HG02981 (cell line): Measurements from ENCODE around the gene ZNF638.
"Not testable (repeated sequence)": the region's sequence is repeated elsewhere in the genome, so short reads cannot be mapped to it uniquely, and the experiment has no call there.

Experiments used
- ATAC-seq: cut with Tn5 transposase; IDR thresholded peaks from one replicate; pipeline ENCODE4 v1.9.1; 2021; ENCODE audit warnings: mild to moderate bottlenecking, moderate library complexity; ENCODE audit not compliant: unreplicated experiment

Gene ZNF638, protein sequence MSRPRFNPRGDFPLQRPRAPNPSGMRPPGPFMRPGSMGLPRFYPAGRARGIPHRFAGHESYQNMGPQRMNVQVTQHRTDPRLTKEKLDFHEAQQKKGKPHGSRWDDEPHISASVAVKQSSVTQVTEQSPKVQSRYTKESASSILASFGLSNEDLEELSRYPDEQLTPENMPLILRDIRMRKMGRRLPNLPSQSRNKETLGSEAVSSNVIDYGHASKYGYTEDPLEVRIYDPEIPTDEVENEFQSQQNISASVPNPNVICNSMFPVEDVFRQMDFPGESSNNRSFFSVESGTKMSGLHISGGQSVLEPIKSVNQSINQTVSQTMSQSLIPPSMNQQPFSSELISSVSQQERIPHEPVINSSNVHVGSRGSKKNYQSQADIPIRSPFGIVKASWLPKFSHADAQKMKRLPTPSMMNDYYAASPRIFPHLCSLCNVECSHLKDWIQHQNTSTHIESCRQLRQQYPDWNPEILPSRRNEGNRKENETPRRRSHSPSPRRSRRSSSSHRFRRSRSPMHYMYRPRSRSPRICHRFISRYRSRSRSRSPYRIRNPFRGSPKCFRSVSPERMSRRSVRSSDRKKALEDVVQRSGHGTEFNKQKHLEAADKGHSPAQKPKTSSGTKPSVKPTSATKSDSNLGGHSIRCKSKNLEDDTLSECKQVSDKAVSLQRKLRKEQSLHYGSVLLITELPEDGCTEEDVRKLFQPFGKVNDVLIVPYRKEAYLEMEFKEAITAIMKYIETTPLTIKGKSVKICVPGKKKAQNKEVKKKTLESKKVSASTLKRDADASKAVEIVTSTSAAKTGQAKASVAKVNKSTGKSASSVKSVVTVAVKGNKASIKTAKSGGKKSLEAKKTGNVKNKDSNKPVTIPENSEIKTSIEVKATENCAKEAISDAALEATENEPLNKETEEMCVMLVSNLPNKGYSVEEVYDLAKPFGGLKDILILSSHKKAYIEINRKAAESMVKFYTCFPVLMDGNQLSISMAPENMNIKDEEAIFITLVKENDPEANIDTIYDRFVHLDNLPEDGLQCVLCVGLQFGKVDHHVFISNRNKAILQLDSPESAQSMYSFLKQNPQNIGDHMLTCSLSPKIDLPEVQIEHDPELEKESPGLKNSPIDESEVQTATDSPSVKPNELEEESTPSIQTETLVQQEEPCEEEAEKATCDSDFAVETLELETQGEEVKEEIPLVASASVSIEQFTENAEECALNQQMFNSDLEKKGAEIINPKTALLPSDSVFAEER (N-terminal part only)

DNA sequence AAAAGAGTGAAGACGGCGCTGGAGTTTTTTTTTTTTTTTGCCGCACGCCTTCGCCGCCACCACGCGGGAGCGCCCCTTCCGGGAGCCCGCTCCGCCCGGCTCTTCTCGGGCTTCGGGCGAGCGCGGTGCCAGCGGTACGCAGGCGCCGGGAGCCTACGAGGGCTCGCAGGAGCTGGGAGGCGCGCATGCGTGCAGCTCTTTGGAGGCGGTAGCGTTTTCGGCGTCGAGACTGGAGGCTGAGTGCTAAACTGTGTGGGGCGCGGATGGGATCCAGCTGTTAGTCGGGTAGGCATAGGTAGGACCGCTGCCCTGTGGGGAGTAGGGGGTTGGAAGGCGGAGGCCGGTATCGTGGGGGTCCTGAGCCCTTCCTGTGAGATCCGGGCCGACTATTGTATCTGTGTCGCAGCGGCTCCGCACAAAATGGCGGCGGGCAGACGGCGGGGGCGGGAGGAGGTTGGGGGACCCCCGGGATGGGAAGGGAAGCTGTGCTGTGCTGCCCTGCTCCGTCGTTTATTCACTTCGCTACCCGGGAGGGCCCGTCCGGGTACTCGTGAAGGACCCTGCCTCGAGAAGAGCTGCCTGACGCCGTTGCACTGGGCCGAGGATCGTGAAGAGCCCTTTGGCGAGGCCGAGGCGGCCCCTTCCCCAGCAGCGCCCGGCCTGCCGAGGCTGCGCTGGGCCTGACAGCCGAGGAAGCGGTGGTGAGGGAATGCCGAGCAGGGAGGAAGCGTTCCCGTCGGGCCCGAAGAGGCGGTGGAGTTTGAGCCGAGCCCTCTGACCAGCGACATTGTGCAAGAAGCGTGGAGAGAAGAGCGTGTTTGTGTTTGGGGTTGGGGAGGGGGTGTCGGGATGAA lies at the start of gene ZNF638:
TSS of gene ZNF638 (plus strand) at position 202 of the 854 bp plus-strand sequence. CDS start 17,173 bp downstream, outside the sequence.
- ATAC-seq, result peak; percentile 95

DNA sequence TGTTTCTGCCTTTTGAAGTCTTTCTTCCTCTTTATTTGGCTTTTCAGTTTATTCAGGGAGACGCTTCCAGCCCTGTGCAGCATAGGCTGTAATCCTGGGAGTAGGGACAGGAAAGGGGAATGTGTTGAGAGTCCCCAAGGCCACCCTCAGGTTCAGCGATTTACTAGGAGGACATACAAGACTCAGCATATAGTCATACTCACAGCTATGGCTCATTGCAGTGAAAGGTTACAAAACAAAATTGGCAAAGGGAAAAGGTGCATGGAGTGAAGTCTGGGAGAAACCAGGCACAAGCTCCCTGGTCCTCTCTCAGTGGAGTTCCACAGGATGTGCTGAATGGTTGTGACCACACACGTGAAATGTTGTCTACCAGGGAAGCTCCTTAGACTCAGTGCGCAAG lies 49.6 kb upstream of the ZNF638 start:
- no peak for ATAC-seq

DNA sequence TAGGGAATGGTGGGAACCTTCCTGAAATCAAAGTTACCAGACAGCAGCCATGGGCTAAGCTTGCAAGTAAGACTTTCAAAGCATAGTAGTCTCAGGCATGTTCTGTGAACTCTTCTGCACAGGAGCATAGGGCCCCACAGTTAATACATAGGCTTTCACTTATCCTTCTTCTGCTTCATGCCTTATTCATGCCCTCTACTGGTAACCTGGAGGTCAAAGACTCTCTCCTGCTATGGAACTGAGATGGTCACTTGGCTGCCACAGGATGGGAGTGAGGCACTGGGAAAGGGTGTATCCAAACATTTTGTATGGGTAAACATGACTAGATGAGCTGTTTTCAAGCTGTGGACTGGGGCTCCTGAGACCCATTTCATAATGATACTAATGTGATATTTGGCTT lies 49.1 kb upstream of the ZNF638 start:
- no peak for ATAC-seq

DNA sequence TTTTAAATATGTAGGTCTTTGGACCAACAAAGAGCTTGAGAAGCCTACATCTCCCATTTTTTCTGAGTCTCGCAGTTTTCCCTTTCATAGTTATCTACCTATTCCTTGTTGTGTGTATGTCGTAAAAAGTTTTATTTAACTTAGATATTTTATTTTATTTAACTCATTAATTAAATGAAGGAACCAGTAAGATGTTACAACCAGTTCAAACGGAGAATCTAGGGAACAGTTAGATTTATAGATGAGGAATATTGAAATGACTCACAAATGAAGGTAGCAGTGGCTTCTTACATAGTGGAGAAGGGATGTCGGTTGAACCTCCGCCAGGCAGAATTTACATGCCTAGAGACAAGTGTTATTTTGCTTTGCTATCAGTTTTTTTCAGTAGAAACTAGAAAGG lies 48.5 kb upstream of the ZNF638 start:
- ATAC-seq, result no peak

DNA sequence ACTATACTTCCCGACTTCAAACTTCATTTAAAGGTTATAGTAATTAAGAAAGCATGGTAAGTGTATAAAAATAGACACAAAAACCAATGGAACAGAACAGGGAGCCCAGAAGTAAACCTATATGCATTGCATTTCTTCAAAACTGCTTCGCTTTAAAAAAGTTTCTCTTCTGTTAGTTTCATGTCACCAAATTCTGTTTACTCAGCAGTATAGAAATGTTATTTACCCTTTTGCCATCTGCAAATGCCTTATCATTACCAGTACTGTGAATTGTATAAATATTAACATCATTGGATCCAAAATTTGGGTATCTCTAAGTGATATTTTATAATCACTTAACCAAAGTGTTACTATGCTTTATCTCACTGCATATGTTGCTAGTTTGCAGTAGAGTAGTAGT lies 45.9 kb upstream of the ZNF638 start:
- ATAC-seq, result no peak

DNA sequence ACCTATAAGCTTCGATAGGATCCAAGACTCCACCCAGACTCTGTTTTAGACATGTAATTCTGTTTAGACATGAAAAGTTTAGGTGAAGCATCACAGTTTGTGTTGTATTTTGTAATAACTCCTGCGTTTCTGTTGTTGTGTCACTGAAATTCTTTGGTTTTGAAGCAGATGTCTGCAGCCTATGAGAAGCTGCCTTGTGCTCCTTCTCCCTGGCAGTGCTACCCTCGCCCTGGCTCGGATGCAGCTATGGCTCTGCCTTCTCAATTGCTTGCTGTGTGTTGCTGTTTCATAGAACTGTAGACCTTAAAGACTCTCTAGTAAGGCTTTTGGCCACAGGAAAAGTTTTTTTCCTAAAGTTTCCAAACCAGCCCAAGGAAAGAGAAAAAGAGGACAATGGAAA lies 40.2 kb upstream of the ZNF638 start:
- ATAC-seq, result no peak

DNA sequence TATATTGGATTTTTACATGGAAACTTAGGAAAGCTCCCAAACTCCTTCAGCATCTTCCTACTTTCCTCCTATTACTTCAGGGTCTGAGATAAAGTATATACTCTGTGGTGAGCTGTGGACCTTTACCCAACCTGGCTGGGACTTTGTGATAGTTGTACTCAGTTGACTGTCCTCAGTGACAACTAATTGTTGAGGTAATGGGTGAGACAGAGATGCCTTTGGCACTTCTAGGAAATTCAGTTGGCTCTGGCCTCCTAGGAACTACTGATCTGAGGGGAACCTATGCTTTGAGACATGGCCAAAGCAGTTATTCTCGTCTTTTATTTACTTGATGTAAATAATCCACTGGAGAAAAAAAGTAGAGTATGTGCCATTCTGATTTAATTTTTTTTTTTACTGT lies 39.4 kb upstream of the ZNF638 start:
- ATAC-seq, result no peak

DNA sequence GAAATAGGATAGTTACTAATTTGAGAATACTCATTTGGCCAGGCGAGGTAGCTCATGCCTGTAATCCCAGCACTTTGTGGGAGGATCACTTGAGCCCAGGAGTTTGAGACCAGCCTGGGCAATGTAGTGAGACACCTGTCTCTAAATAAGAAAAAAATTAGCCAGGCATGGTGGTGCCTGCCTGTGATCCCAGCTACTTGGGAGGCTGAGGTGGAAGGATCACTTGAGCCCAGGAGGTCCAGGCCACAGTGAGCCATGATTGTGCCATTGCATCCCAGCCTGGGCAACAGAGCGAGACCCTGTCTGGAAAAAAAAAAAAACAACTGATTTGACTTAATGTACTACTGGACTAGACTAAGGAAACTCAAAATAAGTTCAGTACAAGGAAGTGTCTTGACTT lies 32.7 kb upstream of the ZNF638 start:
- ATAC-seq, result no peak

DNA sequence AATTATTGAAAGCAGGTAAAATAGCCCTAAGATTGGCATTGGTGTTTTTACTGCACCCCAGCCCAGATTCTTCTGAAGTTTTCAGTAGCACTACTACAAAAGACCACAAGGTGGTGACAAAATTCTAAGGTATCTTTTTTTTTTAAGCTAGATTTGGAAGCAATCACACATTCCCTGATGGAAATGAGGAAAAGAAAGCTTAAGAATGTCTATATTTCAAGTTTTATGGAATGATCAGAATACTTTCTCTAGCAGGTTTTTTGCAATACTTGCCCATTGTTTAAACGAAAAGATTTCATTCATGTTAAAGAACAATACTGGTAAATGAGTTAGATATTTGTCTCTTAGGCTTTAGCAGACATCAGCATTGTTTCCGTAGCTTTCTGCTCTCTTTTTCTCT lies 32.1 kb upstream of the ZNF638 start:
- no peak for ATAC-seq

DNA sequence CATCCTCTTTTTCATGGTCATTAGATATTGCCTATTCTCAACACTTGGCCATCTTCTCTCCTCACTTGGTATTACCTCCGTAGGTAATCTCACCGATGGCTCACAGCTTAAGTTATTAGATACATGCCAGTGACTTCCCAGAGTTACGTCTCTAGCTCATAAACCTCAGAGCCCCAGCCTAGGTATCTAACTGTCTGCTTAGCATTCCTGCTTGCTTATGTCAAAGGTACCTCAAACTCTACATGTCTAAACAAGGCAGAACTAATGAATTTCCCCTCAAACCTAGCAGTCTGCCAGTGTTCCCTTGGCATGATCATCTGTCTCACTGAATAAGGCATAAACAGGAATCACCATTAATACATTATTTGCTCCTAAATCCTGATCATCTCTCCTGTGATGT lies 27.7 kb upstream of the ZNF638 start:
- no peak for ATAC-seq

DNA sequence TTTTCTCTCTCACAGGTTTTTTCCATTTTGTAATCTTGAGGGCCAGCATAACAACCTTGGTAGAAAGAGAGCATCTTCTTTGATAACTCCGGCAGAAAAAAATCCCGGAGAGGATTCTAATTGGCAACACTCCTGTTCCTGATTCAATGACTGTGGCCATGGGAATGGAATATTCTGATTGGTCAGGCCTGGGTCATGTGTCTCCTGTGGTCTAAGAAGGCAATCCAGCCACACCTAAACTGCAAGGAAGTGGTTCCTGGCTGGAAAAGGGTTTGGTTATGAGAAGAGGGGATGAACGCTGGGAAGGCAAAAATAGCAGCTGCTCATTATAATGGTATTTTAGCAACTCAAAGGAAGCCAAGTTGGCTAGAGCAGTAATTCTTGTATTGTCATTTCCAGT lies 24.8 kb upstream of the ZNF638 start:
- ATAC-seq, result no peak

DNA sequence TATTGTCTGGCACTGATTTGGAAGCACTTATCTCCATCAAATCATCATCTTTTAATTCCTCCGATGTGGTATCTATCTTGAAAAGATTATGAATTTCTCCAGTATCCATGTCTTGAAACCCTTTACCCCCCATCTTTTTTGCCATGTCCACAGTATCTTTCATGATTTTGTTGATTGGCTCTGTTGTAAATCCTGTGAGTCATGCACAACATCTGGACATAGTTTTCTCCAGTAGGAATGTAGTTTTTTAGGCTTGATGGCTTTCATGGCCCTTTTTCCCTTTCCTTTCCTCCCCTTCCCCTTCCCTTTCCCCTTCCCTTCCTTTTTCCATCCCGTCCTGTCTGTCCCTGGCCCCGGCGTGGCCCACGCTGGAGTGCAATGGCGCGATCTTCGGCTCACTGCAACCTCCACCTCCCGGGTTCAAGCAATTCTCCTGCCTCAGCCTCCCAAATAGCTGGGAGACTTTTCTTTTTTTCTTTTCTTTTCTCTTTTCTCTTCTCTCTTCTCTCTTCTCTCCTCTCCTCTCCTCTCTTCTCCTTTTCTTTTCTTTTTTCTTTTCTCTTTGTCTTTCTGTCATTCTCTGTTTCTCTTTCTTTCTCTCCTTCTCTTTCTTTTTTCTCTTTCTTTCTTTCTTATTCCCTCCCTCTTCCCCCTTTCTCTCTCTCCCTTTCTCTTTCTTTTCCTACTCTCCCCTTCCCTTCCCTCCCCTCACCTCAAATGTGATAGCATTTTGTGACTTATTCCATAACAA lies 18.4 kb upstream of the ZNF638 start:
- ATAC-seq, result no peak

DNA sequence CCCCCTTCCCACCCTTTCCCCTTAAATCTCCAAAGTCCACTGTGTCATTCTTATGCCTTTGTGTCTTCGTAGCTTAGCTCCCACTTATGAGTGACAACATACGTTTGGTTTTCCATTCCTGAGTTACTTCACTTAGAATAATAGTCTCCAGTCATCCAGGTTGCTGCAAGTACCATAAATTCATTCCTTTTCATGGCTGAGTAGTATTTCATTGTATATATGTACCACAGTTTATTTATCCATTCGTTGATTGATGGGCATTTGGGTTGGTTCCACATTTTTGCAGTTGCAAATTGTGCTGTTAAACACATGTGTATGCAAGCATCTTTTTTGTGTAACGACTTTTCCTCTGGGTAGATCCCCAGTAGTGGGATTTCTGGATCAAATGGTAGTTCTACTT lies 14.5 kb upstream of the ZNF638 start:
- ATAC-seq, result no peak

DNA sequence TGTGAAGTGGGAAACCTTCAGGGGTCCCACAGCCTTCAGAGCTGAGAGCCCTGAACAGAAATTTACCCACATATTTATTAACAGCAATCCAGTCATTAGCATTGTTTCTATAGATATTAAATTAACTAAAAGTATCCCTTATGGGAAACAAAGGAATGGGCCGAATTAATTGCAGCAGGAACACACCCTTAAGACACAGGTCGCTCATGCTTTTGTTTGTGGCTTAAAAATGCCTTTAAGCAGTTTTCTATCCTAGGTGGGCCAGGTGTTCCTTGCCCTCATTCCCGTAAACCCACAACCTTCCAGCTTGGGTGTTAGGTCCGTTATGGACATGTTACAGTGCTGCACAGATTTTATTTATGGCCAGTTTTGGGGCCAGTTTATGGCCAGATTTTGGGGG lies 13.7 kb upstream of the ZNF638 start:
- not testable (repeated sequence) for ATAC-seq

DNA sequence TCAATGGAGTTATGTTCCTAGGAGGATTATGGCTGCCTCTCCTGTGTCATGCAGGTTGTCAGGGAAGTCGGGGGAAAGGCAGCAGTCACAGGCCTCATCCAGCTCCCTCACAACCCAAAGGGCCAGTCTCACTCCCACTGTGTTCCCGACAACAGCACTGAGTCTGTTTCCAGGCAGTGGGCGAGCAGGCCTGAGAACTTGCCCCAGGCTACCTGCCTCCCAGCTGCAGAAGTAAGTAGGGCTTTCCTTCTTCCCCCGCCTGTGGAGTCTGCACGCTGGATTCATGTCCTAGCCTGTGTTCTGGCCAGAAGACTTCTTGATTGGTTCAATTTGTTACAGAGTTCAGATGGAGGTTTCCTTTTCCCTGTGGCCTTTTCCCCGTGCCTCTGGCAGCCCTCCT lies 8.2 kb upstream of the ZNF638 start:
- no peak for ATAC-seq

DNA sequence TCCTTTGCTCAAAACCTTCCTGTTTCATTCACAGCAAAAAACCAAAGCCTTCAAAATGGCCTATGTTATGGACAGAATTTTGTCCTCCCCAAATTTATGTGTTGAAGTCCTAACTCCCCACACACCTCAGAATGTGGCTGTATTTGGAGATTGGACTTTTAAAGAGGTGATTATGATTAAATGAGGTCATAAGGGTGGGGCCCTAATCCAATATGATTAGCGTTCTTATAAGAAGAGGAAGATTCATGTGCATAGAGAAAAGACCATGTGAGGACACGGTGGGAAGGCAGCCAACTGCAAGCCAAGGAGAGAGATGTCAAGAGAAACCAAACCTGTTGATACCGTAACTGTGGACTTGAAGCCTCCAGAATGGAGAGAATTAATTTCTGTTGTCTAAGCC lies 4.6 kb upstream of the ZNF638 start:
- no peak for ATAC-seq

DNA sequence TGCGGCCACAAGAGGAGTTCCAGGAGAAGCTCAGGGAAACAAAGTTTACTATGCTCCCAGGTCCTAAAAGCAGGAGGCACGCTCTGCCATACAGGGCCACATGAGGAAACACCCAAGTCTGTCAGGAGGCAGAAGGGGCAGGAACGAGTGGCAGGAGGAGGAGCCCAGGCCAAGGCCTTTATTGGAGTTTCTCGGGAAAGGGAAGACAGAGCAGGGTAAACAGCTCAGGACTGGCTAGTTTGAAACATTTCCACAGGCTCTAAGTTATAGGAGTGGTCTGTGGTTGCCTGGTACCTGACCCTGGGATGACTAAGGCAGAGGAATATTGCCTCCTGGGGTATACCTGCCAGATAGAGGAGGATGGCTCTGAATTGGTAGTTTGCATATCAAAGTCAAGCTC lies 3.7 kb upstream of the ZNF638 start:
- ATAC-seq, result no peak

DNA sequence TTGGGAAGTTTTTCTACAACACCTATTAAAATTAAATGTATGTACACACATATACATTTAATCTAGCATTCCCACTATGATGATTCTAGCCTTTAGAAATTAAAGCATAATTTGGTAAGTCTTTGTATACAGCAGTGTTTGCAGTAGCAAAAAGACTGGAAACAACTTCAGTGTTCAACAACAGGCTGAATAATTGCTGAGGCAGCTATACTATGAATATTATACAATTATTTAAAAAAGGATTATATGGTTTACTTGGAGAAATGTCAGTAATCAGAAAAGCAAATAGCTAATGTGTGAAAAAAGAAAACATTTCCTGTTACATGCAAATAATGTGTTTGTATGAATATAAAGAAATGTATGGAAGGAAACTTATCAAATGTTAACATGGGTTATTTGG lies 1.4 kb upstream of the ZNF638 start:
- no peak for ATAC-seq

DNA sequence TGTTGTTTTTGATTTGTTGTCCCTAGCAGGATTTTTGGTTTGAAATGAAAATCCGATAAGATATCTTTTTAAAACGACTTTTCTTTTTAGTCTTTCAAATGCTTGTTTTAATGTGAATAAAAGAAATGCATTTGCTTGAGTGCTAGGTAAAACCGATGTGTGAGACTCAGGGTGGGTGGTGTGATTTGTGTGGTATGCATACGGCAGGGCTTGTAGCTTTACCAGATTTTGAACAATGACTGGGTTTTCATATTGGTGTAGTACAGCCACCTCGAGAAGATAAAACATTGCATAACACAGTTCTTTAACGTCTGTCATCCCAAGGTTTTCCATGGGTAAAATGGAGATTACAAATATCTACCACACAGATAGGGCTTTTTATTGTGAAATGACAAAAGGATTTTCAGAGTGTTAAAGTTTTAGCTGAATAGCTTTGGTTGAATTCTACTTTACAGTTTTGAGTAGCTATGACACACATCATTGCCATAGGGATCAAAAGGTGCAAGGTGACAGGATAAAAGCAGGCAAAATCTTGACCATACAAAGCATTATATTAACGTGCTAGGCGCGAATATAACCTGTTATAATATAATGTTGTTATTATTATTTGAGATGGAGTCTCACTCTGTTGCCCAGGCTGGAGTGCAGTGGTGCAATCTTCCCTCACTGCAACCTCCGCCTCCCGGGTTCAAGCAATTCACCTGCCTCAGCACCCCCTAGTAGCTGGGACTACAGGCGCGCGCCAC lies 824 bp upstream of the ZNF638 start:
- no peak for ATAC-seq
